HG02642 (cell line): ENCODE measurements around the gene FOXP1.

Experiments
- ATAC-seq: cut with Tn5 transposase; IDR thresholded peaks from one replicate; pipeline ENCODE4 v1.9.1; 2021; ENCODE audit warnings: mild to moderate bottlenecking; ENCODE audit not compliant: unreplicated experiment, poor library complexity

The FOXP1 gene

DNA sequence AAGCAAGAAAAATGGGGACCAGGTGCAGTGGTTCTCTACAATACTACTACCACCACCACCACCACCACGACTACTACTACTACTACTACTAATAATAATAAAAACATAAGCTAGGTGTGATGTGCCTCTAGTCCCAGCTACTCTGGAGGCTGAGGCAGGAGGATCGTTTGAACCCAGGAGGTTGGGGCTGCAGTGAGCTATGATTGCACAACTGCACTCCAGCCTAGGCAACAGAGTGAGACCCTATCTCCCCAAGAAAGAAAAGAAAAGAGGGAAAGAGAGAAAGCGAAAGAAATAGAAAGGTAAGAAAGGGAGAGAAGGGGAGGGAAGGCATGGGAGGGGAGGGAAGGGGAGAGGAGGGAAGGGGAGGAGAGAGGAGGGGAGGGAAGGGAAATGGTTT lies 350.6 kb downstream of the FOXP1 start:
- ATAC-seq: no peak

DNA sequence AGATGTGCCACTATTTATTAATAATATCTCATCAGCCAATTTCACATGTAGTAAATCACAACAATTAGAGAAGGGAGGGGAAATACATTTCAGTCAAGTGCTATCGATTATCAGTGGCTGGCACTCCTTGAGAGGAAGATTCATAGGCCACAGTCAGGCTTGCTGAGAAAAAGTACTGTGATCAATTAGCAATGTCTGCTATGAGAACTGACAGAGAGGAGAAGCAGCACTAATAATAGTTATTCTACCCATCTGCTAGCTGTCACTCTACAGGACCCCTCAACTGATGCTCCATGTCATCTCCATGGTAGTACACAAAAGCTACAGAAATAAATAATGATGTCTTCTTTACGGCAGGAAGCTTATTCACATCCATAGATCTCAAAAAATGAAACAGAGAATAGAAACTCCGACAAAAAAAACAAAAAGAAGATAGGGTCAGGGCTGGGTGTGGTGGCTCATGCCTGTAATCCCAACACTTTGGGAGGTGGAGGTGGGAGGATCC lies 351.3 kb downstream of the FOXP1 start:
- no peak for ATAC-seq

DNA sequence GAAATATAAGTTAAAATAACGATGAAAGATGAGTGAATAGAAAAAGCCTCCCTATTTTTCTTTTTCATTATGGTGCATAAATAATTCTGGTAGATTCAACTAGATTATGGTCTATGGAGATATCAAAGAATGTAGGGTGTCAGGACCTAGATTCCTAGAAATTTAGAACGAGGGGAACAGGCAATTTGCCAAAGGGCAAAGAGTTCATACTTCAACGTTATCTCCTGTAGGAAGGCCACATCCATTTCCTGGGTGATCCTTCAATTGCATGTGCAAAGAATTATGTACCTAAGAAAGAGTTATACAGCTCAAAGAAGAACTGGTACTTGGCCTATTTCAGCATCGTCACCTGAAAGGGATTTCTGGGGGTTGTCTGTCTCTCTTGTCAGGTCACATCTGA lies 351.8 kb downstream of the FOXP1 start:
- ATAC-seq: no peak

DNA sequence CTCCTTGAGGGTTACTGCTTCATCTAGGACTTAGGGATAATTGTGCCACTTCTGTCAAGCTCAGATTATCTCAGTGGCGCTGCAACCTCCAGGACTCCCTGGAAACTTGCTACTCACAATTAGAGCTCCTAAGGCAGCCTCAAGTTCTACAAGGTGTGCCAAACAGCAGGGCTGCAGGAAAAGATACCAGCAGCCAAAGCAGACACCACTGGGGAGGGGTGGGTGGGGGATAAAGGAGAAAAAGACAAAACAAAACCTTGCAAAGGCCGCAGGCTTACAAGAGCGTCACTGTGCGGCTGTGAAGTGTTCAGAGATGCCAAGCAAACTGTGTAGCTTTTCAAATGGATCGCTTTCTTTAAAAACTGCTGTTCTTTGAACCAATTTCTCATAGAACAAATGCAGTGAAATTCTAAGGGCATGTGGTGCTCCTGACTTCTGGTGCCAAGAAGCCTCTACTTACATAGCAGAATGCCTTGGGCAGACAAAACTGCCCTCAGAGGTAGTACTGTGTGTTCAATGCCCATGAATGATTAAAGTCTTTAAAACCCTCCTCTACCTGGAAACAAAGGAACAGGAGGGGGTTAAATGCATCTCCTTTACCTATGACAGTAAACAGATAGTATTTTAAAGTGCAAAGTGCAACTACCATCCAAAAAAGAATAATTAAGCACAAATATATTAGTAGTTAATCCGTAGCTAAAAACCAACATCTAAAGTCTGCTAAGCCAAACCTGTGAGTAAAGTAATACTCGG lies 353.4 kb downstream of the FOXP1 start:
- no peak for ATAC-seq

DNA sequence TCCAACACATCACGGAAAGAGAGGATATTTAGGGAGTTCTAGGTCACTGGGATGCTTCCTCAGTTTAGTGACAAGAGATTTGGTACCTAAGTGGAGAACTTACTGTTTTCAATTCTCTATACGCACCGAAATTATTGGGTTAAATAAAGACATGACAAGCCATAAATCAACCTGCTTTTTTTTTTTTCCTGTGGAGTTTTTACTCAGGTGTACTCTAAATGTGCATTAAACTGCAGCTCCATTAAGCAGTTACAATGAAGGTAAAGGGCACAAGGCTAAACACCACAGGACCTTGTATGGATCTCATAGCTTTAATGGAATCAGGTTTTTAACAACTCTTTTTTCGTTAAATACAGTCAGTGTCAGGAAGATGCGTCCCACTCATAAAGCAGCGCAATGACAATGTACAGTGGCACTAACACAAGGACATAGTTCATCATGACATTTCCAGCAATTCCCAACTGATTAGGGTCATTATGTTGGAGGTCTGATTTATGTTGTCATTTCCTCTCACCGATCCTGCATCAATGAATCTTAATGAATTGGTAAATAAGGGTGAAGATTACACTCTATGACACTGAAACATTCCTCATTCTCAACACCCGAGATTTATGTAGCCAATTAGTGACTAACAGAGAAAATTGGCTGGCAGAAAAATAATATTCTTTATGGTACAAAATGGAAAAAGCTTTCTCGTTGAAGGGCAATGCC lies 355.2 kb downstream of the FOXP1 start:
- ATAC-seq: no peak

DNA sequence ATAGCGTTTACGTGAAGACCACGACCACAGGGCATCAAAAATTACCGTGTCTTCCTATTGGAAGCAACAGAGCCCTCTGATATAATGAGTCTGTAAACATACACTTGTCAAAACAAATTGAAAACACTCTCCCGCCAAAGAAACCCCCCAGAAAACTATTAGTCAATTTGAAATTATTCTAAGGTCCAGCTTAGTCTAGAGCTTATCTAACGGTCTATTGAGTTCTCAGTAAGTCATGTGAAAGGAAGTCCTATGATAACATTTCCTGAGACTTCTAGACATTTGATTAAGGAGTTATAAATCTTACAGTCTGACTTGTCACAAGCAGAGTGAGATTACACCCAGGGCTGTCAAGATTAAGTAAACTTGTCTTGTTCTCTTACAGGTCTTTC lies 356.3 kb downstream of the FOXP1 start:
- peak; percentile 12 for ATAC-seq

DNA sequence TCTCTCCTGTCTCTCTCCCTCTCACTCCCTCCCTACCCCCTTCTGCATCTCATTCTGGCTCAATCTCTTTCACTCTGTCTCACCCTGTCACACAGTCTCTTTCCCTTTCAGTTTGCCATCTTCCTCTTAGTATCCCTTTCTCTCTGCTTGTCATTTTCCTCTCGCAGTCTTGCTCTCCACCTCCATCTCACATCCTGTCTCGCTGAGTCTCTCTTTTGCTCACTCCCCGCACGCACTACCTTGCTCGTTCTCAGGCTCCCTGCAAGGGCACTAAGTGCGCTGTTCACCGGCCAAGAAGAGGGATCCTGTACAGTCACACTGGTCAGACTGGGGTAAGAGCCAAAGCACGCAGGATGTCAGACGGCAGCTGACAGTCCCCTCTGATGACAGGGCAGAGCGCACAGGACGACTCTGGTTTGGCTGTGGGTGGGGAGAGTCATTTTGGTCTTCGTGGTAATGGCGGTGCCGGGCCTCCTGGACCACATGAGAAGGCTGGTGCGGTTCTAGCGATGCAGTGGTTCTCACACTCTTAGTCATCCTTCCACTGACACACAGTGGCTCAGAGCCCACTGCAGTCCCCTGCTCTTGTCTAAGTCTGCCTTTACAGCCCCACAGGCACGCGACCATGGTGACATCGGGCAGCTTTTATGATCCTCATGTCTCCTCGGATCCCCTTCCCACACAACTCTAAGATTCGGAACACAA lies 356.8 kb downstream of the FOXP1 start:
- peak; percentile 93 for ATAC-seq

DNA sequence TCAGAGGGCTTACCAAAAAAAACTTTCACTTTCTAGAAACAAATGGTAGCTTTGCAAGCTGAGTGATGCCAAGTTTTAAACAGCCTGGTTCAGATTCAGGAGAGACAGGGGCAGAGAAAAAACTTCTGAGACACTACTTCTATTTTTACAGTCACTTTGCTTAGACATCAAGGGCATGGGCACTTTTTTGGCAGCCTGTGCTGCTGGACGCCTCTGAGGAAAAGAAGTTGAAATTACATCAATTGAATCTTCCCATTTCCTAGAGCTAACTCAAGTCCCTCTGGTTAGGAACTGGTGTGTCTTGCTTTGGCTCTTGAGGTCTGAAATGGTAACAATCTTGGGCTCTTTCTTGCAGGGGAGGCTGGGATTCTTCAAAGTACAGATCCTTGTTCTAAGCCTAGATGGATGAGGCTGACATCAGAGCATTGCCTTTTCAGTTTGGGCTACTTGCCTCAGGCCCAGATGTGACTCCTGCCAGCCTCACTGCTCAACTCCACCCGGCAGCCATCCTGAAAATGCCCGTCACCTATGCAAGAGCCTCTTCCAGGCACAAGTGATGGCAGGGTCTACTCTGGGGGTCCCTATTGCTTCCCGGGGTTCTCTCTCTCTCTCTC lies 357.5 kb downstream of the FOXP1 start:
- peak; percentile 2 for ATAC-seq

DNA sequence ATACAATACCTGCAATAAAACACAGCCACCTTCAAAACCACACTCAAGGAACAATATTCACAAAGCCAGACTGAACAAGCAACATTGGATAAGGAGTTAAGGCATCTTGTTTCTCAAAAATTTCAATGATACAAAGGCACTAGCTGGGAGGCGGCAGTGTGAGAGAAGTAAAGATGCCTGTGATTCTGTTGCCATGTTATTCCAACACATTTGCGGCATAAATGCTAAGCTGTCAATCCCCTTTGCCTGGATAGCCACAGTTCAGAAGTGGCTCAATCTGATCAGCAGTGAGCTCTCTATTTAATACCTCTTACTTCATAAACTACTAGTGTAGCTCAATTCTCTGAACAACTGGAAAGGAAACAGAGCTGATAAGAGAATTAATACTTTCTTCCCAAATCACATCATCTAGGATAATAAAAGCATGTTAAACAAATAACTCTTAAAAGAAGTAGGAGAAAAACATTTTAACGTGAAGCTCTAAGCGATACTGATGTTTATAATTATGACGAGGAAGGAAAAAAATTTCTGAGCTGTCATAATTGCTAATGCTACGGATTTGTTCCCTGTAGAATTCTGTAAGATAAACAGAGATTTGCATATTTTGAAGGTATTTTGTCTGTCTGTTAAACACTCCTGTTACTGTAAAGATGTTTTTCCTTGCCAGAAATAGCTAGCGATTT lies 358.4 kb downstream of the FOXP1 start:
- no peak for ATAC-seq

DNA sequence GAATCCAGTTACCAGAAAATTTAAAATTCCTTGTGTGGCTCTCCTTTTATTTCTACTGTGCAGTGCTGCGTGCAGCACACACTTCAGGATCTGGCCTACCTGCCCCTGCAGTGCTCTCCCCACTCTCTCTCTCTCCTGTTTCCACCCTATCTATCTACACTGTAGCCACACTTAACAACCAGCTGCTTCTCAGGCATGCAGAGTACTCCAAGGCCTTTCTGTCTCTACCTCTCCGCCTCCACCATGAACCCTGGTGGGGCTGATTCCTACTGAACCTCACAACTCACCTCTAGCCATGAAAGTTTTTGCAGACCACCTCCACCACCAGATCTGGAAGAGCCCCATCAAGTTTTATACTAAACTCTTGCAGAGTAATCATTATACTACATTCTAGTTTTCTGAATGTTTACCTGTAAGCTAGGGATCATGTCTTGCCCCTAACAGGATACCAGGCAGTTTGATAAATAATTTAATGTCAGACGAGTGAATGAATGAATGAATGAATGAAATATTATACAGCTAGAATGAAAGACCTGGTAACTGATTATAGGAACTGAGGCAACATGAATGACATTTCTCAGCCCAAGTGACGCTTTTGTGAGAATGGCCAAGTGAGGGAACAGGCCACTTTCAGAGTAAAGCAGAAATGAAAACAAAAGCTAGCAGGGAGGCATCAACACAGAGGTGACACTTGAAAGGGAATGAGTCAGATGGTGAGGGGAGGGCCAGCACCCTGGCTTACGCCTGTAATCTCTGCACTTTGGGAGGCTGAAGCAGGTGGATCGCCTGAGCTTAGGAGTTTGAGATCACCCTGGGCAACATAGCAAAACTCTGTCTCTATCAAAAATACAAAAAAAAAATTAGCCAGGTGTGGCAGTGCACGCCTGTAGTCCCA lies 363.5 kb downstream of the FOXP1 start:
- ATAC-seq: peak; percentile 97

DNA sequence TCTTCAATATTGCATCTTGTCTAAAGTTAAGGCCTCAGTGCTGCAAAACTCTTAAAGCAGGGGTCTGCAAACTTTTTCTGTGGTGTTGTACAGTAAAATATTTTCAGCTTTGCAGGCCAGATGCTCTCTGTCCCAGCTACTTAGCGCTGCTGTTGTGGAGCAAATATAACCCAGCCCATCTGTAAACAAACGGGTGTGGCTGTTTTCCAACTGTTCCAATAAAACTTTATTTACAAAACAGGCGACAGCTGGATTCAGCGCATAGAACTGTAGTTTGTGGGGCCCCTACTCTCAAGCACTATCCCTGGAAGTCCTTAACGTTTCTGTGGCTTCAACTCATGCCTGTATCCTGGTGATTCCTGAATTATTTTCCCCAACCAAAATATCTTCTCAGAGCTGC lies 365.0 kb downstream of the FOXP1 start:
- ATAC-seq: no peak

DNA sequence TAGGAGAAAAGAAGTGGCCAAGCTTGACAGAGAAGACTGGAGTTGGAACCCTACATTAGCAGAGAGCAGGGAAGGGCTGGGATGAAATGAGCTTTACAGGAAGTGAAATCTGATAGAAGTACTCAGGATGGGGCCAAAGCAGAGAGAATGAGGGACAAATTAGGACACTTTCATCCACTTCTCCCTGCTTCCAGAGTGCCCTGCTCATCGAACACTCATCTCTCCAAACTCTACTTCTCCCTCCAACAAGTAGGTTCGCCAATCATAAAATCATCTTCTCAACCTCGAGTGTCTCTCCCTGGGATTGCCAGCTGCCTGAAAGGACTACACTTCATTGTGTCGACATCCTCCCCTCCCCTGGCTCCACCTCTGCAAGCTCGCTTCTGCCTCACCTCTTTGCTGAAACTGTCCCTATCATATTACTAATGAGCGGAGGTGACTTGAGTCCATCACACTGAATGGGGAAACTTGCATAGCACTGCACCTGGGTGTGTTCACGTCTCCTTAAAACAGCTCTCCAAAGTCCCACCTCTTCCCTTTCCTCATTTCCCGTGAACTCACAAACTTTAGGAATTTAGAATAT lies 365.8 kb downstream of the FOXP1 start:
- no peak for ATAC-seq

DNA sequence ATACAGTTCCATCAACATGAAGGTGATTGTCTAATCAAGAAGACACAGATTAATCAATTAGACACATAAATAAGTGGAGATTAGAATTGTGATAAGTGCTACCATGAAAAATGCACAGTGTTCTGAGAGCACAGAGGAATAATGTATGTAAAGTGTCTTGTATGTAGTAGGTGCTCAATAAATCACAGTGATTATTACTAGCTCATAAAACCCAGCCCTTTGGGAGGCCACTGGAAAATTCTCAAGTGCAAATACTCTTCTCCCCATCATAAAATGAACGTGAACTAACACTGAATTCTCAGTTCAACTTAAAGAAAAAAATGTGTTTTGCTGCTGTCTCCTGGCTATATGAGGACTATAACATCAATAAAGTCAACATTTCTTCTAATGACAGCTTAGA lies 368.2 kb downstream of the FOXP1 start:
- no peak for ATAC-seq

DNA sequence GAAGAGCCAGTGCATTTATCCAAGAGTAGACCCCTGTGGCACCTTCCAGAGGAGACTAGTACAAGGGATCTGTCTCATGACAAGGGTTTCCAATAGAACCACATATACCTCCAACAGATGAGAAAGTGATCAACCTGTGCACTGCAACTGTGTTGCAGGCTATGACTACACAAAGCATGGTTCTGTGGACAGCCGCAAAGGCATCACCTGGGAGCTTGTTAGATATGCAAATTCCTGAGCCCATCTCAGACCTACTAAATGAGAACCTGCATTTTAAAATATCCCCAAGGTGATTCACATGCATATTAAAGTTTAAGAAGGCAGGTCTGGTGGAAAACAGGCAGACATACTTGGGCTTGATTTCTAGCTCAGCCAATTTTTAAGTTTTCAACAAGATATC lies 368.7 kb downstream of the FOXP1 start:
- no peak for ATAC-seq

DNA sequence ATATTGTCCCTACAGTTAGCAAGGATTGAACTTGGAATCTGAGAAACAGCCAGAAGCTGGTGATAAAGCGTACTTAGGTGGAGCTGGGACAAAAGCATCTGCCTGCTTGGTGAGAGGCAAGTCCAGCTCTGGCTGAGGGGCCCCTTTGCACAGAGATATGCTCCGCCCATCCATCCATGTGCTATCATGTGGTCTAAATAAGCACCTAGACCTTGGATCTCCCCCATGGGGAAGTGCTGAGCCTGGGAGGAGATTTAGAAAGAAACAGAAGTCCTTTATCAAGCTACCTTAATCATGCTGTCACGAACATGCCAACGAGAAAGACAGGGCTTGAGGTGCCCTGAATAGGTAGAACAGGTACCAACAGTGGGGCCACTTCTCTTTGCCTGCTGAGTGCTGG lies 369.5 kb downstream of the FOXP1 start:
- ATAC-seq: no peak

DNA sequence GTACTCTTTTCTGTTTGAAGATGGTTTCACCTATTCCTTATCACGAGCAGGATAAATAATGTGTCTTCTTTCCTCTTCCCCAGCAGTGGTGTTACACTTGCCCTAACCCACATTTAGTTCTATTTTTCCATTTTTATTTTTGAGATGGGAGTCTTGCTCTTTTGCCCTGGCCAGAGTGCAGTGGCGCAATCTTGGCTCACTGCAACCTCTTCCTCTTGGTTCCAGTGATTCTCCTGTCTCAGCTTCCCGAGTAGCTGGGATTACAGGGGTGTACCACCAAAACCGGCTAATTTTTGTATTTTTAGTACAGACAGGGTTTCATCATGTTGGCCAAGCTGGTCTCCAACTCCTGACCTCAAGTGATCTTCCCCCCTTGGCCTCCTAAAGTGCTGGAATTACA lies 372.4 kb downstream of the FOXP1 start:
- no peak for ATAC-seq

DNA sequence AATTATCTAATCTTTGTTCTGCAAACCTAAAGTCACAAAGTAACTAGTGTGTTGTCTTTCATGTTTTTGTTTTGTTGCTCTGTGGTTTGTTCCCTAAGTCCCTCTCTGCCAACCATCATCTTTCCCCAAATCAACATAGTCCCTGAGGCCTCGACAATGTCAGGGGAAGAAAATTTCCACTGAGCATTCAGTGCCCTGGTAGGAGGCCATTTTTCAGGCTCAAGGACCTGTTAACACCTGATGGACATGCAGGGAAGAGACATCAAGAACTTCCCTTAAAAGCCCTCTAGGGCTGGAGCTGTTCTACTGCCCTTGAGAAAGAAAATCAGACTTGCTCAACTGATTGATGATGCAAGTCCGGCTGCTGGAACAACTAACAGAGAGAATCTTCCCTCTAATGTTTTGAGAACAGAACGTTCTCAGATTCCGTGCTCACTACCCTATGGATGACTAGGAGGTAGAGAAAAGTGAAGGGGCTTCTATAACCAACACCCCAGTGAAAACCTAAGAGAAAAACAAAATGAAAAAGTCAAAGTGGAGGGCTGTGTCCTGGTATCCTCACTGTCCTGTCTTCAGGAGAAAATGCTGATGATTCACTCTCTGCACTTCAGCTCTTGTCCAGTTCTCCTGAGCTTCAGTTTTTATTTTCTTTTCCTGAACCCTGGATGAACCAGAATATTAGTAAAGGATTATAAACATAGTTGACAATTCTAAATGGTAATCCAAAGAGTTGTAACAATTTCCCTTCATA lies 373.1 kb downstream of the FOXP1 start:
- ATAC-seq: no peak
